DOHH2 (cell line): ENCODE data around the gene GLRA2.

Source experiments
- H3F3A ChIP-seq: fragments of 200-600 bp; sonication (generic), shearing (Covaris generic); 2 replicates; pipeline ENCODE4 v1.6.0; 2016; ENCODE audit warnings: antibody characterized with exemption, mild to moderate bottlenecking; ENCODE audit not compliant: control insufficient read depth, insufficient read depth
- H3K27ac ChIP-seq: fragments of 200-600 bp; sonication (generic); 2 replicates; pipeline ENCODE4 v1.5.1; 2014; ENCODE audit warnings: low read depth, mild to moderate bottlenecking, low read length, moderate library complexity
- H3K27me3 ChIP-seq: fragments of 200-600 bp; sonication (generic); 2 replicates; pipeline ENCODE4 v1.6.1; 2014; ENCODE audit warnings: mild to moderate bottlenecking, low read length, mixed read lengths; ENCODE audit not compliant: control insufficient read depth
- H3K36me3 ChIP-seq: fragments of 200-600 bp; sonication (generic); 2 replicates; pipeline ENCODE4 v1.6.1; 2014; ENCODE audit warnings: mild to moderate bottlenecking, low read length, moderate library complexity, mixed read lengths; ENCODE audit not compliant: control insufficient read depth
- H3K4me1 ChIP-seq: fragments of 200-600 bp; sonication (generic); 2 replicates; pipeline ENCODE4 v1.6.1; 2014; ENCODE audit warnings: mild to moderate bottlenecking, low read length, mixed read lengths; ENCODE audit not compliant: control insufficient read depth
- H3K4me2 ChIP-seq: fragments of 200-600 bp; sonication (generic); 2 replicates; pipeline ENCODE4 v1.6.0; 2014; ENCODE audit warnings: mild to moderate bottlenecking, low read length, moderate library complexity
- H3K4me3 ChIP-seq: fragments of 200-600 bp; sonication (generic); 2 replicates; pipeline ENCODE4 v1.5.1; 2014; ENCODE audit warnings: mild to moderate bottlenecking, low read length, mixed read lengths
- H3K79me2 ChIP-seq: fragments of 200-600 bp; sonication (generic); 2 replicates; pipeline ENCODE4 v1.6.1; 2014; ENCODE audit warnings: mild to moderate bottlenecking, low read length, mixed read lengths; ENCODE audit not compliant: control insufficient read depth
- H3K9me2 ChIP-seq: fragments of 200-600 bp; sonication (generic); replicated peaks from 2 replicates; pipeline ENCODE4 v1.6.1; 2014; ENCODE audit warnings: mild to moderate bottlenecking, low read length, mixed read lengths; ENCODE audit not compliant: control insufficient read depth
- H3K9me3 ChIP-seq: fragments of 200-600 bp; sonication (generic); 2 replicates; pipeline ENCODE4 v1.6.1; 2014; ENCODE audit warnings: antibody characterized with exemption, low read length, mixed read lengths; ENCODE audit not compliant: control insufficient read depth, insufficient read depth
- H4K20me1 ChIP-seq: fragments of 200-600 bp; sonication (generic); 2 replicates; pipeline ENCODE4 v1.6.0; 2014; ENCODE audit warnings: low read depth, mild to moderate bottlenecking, antibody characterized with exemption, low read length, moderate library complexity; ENCODE audit not compliant: control insufficient read depth, insufficient read depth
- EZH2phosphoT487 ChIP-seq: fragments of 200-600 bp; sonication (generic); IDR thresholded peaks from 2 replicates; pipeline ENCODE4 v1.6.1; 2017; ENCODE audit warnings: borderline replicate concordance, mild to moderate bottlenecking, antibody characterized with exemption, low read length, moderate library complexity, mixed read lengths
- TF ChIP-seq, protein P1 (sequence below): fragments of 200-600 bp; sonication (generic); IDR thresholded peaks from one replicate; pipeline ENCODE4 v1.5.1; 2014; ENCODE audit warnings: antibody characterized with exemption, mild to moderate bottlenecking, low read depth, low read length; ENCODE audit not compliant: poor library complexity, severe bottlenecking

GLRA2 gene

DNA sequence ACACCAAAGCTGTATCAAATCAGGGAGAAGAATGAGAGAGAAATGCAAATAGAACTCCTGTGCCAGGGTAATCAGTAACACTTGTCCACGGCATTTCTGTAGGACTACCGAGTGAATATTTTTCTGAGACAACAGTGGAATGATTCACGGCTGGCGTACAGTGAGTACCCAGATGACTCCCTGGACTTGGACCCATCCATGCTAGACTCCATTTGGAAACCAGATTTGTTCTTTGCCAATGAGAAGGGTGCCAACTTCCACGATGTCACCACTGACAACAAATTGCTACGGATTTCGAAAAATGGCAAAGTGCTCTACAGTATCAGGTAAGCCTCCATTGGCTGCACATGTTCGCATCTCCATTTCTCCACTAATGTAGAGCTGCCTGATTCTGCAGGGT is 51.7 kb downstream of the GLRA2 start:
- Histone ChIP-seq H4K20me1 (no peaks in the 10 kb centered on the region), H3K27ac (no peak overlapping the region), H3K27me3 (no peaks in the 10 kb centered on the region), H3K4me3 (no peak overlapping the region), H3K4me1 (no peaks in the 10 kb centered on the region), H3K4me2 (no peak overlapping the region), H3K9me3 (no peaks in the 10 kb centered on the region), H3F3A (no peaks in the 10 kb centered on the region), H3K79me2 (no peaks in the 10 kb centered on the region), H3K36me3 (no peaks in the 10 kb centered on the region), H3K9me2 (no peaks in the 10 kb centered on the region)
- TF ChIP-seq, protein P1, sequence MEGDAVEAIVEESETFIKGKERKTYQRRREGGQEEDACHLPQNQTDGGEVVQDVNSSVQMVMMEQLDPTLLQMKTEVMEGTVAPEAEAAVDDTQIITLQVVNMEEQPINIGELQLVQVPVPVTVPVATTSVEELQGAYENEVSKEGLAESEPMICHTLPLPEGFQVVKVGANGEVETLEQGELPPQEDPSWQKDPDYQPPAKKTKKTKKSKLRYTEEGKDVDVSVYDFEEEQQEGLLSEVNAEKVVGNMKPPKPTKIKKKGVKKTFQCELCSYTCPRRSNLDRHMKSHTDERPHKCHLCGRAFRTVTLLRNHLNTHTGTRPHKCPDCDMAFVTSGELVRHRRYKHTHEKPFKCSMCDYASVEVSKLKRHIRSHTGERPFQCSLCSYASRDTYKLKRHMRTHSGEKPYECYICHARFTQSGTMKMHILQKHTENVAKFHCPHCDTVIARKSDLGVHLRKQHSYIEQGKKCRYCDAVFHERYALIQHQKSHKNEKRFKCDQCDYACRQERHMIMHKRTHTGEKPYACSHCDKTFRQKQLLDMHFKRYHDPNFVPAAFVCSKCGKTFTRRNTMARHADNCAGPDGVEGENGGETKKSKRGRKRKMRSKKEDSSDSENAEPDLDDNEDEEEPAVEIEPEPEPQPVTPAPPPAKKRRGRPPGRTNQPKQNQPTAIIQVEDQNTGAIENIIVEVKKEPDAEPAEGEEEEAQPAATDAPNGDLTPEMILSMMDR, result no peak
- no peak for TF ChIP-seq EZH2phosphoT487

DNA sequence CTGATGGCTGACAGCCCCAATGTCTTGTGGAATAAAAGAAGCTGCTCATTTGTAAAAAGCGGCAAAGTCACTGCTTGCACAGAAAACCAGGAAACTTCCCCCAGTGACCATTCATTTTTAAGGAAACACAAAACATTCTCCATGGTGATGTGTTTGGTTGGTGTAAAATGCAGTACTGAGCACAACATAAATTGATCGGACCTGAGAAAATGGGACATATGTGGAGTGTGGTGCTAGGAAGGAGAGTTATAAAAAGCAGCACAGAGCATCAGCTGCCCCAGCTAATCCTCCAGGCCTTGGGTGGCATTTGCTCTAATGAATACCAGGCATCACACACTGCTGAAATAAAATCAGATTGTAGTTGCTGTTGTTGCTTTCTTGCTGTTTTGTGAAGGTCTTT is 55.2 kb downstream of the GLRA2 start:
- H3K9me2 ChIP-seq, result no peaks in the 10 kb centered on the region
- no peak overlapping the region for H3K27ac ChIP-seq
- H3K36me3 ChIP-seq, result no peaks in the 10 kb centered on the region
- no peaks in the 10 kb centered on the region for H3F3A ChIP-seq
- H3K4me1 ChIP-seq, result no peaks in the 10 kb centered on the region
- H3K4me3 ChIP-seq, result no peak overlapping the region
- H3K4me2 ChIP-seq, result no peak overlapping the region
- no peaks in the 10 kb centered on the region for H3K27me3 ChIP-seq
- TF ChIP-seq EZH2phosphoT487, result no peak
- TF ChIP-seq, protein P1, result no peak
- H3K9me3 ChIP-seq, result no peaks in the 10 kb centered on the region
- no peaks in the 10 kb centered on the region for H4K20me1 ChIP-seq
- H3K79me2 ChIP-seq, result no peaks in the 10 kb centered on the region

GRCh38 chrX:14590216-14590615 is 60.9 kb downstream of the GLRA2 start:
- no peaks in the 10 kb centered on the region for H3F3A ChIP-seq
- no peaks in the 10 kb centered on the region for H3K79me2 ChIP-seq
- H3K9me2 ChIP-seq, result no peaks in the 10 kb centered on the region
- no peak overlapping the region for H3K27ac ChIP-seq
- no peaks in the 10 kb centered on the region for H3K4me1 ChIP-seq
- no peaks in the 10 kb centered on the region for H3K9me3 ChIP-seq
- H3K36me3 ChIP-seq, result no peaks in the 10 kb centered on the region
- no peak overlapping the region for H3K4me2 ChIP-seq
- H3K27me3 ChIP-seq, result no peaks in the 10 kb centered on the region
- no peak overlapping the region for H3K4me3 ChIP-seq
- TF ChIP-seq, protein P1, result no peak
- no peak for TF ChIP-seq EZH2phosphoT487
- H4K20me1 ChIP-seq, result no peaks in the 10 kb centered on the region
